Glutamatergic neuron (in vitro differentiated cells): ENCODE data around the gene PDE10A. TPM values are rescaled to one million over a fixed set of nuclear protein-coding genes. Genes with fewer than 3 reads are reported as not detected.
A peak's percentile ranks its signal among the peaks of the same experiment; 100 is the strongest.

Source experiments
- DNase-seq: peaks from one replicate; pipeline ENCODE4 v3.0.0; 2022
- H3K27ac Mint-ChIP-seq: one replicate; pipeline ENCODE4 v1.8.0; 2020; ENCODE audit warnings: mild to moderate bottlenecking, mixed read lengths, inconsistent platforms; ENCODE audit not compliant: unreplicated experiment
- H3K27me3 Mint-ChIP-seq: one replicate; pipeline ENCODE4 v1.8.0; 2020; ENCODE audit warnings: mild to moderate bottlenecking, moderate library complexity, mixed read lengths, inconsistent platforms; ENCODE audit not compliant: unreplicated experiment
- H3K36me3 Mint-ChIP-seq: one replicate; pipeline ENCODE4 v1.8.0; 2020; ENCODE audit warnings: mild to moderate bottlenecking, mixed read lengths, inconsistent platforms; ENCODE audit not compliant: unreplicated experiment
- H3K4me1 Mint-ChIP-seq: one replicate; pipeline ENCODE4 v1.8.0; 2020; ENCODE audit warnings: mild to moderate bottlenecking, low read depth, mixed read lengths, inconsistent platforms; ENCODE audit not compliant: unreplicated experiment
- H3K4me3 Mint-ChIP-seq: one replicate; pipeline ENCODE4 v1.8.0; 2020; ENCODE audit warnings: mild to moderate bottlenecking, mixed read lengths, inconsistent platforms; ENCODE audit not compliant: unreplicated experiment
- H3K9me3 Mint-ChIP-seq: one replicate; pipeline ENCODE4 v1.8.0; 2020; ENCODE audit warnings: mild to moderate bottlenecking, moderate library complexity, mixed read lengths, inconsistent platforms; ENCODE audit not compliant: unreplicated experiment
- CTCF ChIP-seq: fragments of 200-600 bp; sonication (generic); IDR thresholded peaks from one replicate; pipeline ENCODE4 v1.5.0; 2021; ENCODE audit not compliant: partially characterized antibody, unreplicated experiment
- total RNA-seq: library from RNA; stranded (reverse); fragmentation: NEBNext Ultra II Directional; extraction: Animal tissue kit (Norgen Biotek cat#: 25700); gene quantifications from one replicate; pipeline ENCODE4 v1.2.1, GENCODE V29; 2021; ENCODE audit not compliant: unreplicated experiment

PDE10A gene
- total RNA-seq, 1 donor from 2014 or later: 24.5 TPM

- Mint-ChIP-seq H3K27ac (no peak overlapping the region), H3K4me1 (no peaks in the 10 kb centered on the region), H3K4me3 (no peak overlapping the region), H3K9me3 (peaks cover 3% of the 10 kb centered on the region), H3K27me3 (no peaks in the 10 kb centered on the region), H3K36me3 (no peaks in the 10 kb centered on the region)
- no peak for TF ChIP-seq CTCF
- DNase-seq: no peak
These were observed 165.6 kb downstream of the PDE10A start for GRCh38 chr6:165497472-165497871.

- peaks cover 18% of the 10 kb centered on the region for H3K4me1 Mint-ChIP-seq
These were observed 174.3 kb downstream of the PDE10A start for GRCh38 chr6:165488624-165489295.

GRCh38 chr6:165487950-165488349 is 175.1 kb downstream of the PDE10A start:
- no peak for DNase-seq
- Mint-ChIP-seq H3K36me3 (no peaks in the 10 kb centered on the region), H3K9me3 (peaks cover 4% of the 10 kb centered on the region), H3K27me3 (no peaks in the 10 kb centered on the region), H3K4me3 (no peak overlapping the region), H3K4me1 (peaks cover 18% of the 10 kb centered on the region), H3K27ac (no peak overlapping the region)
- TF ChIP-seq CTCF: no peak

More at GRCh38 chr6:165488624-165489295, 174.3 kb downstream of the PDE10A start:
- TF ChIP-seq CTCF: no peak
- Mint-ChIP-seq H3K27me3 (no peaks in the 10 kb centered on the region), H3K27ac (no peak overlapping the region), H3K36me3 (no peaks in the 10 kb centered on the region), H3K9me3 (peaks cover 7% of the 10 kb centered on the region), H3K4me3 (no peak overlapping the region)
- no peak for DNase-seq

- TF ChIP-seq CTCF: no peak
- Mint-ChIP-seq H3K4me3 (no peak overlapping the region), H3K9me3 (peaks cover 4% of the 10 kb centered on the region), H3K36me3 (no peaks in the 10 kb centered on the region), H3K4me1 (peaks cover 18% of the 10 kb centered on the region), H3K27me3 (no peaks in the 10 kb centered on the region), H3K27ac (no peak overlapping the region)
- no peak for DNase-seq
These were observed 175.7 kb downstream of the PDE10A start for GRCh38 chr6:165487347-165487746.

GRCh38 chr6:165486183-165487137 is 176.6 kb downstream of the PDE10A start:
- peaks cover 18% of the 10 kb centered on the region for H3K4me1 Mint-ChIP-seq
- no peaks in the 10 kb centered on the region for H3K27me3 Mint-ChIP-seq

More at GRCh38 chr6:165486183-165487137, 176.6 kb downstream of the PDE10A start:
- no peak for TF ChIP-seq CTCF
- DNase-seq: no peak
- Mint-ChIP-seq H3K27ac (peak overlapping the region; percentile 74), H3K36me3 (no peaks in the 10 kb centered on the region), H3K9me3 (peaks cover 4% of the 10 kb centered on the region), H3K4me3 (peak overlapping the region; percentile 44)
